Measurements from ENCODE around the gene SDCBP2.

The SDCBP2 gene

DNA sequence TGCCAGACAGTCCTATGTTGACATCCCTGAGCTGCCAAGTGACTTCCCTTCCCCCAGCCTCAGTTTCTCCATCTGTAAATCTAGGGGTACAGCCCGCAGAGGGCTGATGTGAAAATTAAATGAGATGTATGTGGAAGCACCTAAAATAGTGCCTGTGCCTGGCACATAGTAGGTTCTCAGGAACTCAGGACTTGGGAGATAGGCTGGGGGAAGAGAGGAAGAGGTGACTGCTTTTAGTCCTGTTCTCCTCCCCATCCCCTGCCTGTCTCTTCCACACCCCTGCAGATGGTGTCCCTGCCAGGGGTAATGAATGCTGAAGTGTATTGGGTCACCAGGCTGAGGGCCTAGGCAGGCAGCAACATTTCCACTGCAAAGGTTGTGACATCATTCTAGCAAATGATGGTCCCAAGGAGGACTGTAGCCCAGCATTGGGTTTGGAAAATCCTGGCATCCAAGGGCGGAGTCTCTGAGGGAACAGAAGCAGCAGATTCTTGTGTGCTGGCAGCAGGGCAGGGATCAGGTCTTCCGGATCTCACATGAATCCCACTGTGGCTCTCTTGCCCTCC lies 61.0 kb downstream of the SDCBP2 start:
- DNase-seq, result no peak

DNA sequence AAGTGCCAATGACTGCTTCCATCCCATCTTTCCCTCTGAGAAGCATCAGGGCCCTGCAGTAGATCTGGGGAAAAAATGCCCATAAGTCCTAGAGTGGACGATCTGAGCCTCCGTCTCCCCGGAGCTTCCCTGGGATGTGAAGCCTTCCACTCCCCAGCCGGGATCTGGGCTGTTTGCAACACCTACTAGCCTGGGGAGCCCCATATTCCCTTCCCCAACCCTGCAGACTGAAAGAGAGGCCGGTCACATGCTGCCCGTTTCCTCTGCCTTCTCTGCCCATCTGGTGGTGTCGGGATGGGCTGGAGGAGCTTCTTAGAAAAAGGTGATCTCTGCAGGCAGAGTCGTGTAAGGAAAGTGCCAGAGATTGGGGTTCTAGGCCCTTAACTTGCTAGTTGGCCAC lies 61.8 kb downstream of the SDCBP2 start:
- DNase-seq, result no peak

DNA sequence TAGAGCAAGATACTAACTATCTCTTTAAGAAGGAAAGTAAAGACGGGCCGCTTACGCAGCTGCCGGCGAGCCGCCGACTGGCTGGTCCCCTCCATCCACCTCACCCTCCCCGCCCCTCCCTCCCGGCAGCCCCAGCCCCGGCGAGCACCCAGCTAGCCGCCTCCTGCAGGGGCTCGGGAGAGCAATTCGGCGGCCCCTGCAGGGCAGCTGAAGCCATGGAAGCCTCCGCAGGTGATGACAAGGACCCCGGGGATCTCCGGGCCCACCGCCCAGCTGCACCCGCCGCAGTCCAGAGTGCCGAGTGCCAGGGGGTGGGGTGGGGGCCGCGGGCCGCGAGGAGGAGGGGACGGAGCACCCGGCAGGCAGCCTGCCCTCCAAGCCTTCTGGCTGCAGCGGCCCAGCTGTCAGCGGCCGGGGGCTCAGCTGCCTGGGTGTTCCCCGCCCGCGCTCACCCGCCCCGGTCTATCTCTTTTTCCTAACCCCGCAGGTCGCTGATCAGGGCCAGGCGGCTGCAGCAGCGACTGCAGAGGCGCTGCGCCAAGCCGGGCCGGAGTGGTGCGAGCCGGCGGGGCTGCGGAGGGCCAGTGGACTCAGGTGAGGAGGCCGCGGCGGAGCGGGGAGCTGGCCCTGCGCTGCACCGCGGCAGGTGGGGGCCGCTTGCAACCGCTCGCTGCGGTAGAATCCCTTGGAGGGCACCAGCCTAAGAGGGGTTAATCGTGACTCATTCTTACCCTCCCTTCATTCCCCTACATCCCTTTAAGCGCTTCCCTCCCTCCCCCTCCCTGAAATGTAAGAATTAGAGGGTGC lies 62.6 kb downstream of the SDCBP2 start, which contains the start of gene SNPH:
SNPH (plus strand) TSS at position 128 of the 807 bp plus-strand sequence. CDS start 29,946 bp downstream, outside the sequence.
- peak; percentile 70 for DNase-seq

DNA sequence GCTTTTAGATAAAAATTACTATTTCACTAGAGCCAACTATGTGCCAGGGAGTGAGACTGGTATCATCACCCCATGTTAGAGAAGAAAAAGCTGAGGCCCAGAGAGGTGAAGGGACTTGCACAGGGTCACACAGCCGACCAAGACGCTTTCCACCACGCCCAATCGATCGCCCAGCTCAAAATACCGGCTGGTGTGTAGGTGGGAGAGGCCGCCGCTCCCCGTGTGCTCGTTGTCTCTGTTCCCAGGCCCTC lies 63.1 kb downstream of the SDCBP2 start:
- no peak for DNase-seq

DNA sequence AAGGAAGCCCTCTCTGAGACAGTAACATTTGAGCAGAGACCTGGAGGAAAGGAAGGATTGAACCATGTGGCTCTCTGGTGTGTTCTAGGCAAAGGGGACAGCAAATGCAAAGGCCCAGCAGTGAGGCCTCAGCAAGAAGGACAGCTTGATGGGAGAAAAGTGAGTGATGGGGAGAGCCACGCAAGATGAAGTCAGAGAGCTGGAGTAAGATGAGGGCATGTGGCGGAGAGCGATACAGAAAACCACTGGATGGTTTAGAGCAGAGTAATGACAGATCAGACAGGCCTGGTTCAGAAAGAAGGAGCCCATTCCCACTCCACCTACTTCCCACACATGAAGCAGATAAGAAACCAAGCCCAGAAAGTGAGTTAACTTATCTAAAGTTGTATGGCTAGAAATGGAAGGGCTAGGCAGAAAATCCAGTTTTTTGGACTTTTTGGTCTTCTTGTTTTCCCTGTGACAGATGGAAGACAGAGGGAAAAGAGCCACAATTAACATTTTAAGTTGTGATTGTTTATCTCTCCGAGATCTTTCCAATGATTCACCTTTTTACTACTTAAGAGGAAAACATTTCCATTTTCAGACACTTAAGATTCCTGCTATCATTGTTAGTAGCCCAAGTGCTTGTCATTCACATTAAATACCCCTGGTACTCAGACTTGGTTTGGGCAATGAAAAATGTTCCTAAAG lies 63.6 kb downstream of the SDCBP2 start:
- DNase-seq, result no peak

DNA sequence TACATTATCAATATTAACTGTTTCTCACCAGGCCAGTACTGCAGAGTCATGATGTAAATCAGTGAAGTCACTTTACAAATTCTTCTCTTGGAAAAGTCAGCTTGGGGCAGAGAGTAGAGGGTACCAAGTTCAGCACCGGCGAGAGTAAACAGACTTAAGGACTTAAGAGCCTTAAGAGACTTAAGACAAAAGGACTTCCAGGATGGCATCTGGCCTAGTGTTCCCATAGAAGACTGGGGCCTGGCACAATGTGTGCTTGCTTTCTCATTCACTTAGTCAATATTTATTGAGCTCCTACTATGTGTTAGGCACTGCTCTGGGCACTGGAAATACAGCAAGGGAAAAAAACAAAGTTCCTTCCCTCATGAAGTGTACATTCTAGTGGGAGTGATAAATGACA lies 64.2 kb downstream of the SDCBP2 start:
- DNase-seq, result no peak

DNA sequence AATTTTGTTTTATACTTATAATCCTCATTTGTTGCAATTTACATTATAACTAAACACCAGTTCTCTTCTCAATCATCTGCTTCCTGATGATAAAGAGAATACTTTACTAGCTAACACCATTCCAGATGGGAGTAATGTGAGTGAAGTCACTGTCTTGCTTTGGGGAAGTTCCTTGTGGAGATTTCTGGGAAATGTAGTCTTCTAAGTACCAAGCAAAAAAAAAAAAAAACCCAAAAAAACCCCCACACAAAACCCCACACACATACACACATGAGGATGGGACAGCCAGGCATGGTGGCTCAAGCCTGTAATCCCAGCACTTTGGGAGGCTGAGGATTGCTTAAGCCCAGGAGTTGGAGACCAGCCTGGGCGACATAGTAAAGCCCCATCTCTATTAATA lies 65.1 kb downstream of the SDCBP2 start:
- peak; percentile 17 for DNase-seq

Data from fibroblast of upper back skin (primary cell).